GM19023 (cell line): Measurements from ENCODE around the gene RUNX1.

Source experiments
- ATAC-seq: cut with Tn5 transposase; IDR thresholded peaks from one replicate; pipeline ENCODE4 v1.9.1; 2021; ENCODE audit warnings: mild to moderate bottlenecking, moderate library complexity; ENCODE audit not compliant: unreplicated experiment

Gene RUNX1

GRCh38 chr21:34930971-34931370, 118.1 kb downstream of the RUNX1 start:
- ATAC-seq = no peak

- no peak for ATAC-seq
Measured at GRCh38 chr21:34928637-34929036, 120.5 kb downstream of the RUNX1 start.

GRCh38 chr21:34927992-34928391, 121.1 kb downstream of the RUNX1 start:
- no peak for ATAC-seq

GRCh38 chr21:34926803-34927467, 122.2 kb downstream of the RUNX1 start:
- ATAC-seq = no peak

- ATAC-seq = no peak
Measured at GRCh38 chr21:34925597-34925996, 123.5 kb downstream of the RUNX1 start.

GRCh38 chr21:34924771-34925419, 124.2 kb downstream of the RUNX1 start:
- no peak for ATAC-seq

GRCh38 chr21:34924194-34924593, 124.9 kb downstream of the RUNX1 start:
- no peak for ATAC-seq

GRCh38 chr21:34923626-34924025, 125.5 kb downstream of the RUNX1 start:
- no peak for ATAC-seq

GRCh38 chr21:34923202-34923601, 125.9 kb downstream of the RUNX1 start:
- no peak for ATAC-seq

- ATAC-seq = no peak
Measured at GRCh38 chr21:34922479-34922878, 126.6 kb downstream of the RUNX1 start.

- no peak for ATAC-seq
Measured at GRCh38 chr21:34921151-34921550, 128.0 kb downstream of the RUNX1 start.

- no peak for ATAC-seq
Measured at GRCh38 chr21:34919406-34919805, 129.7 kb downstream of the RUNX1 start.

GRCh38 chr21:34916446-34916845, 132.7 kb downstream of the RUNX1 start:
- ATAC-seq = no peak

- no peak for ATAC-seq
Measured at GRCh38 chr21:34915364-34915841, 133.7 kb downstream of the RUNX1 start.

- no peak for ATAC-seq
Measured at GRCh38 chr21:34914239-34914638, 134.9 kb downstream of the RUNX1 start.

- ATAC-seq = no peak
Measured at GRCh38 chr21:34913811-34914210, 135.3 kb downstream of the RUNX1 start.

GRCh38 chr21:34912022-34912945, 136.8 kb downstream of the RUNX1 start:
- no peak for ATAC-seq

GRCh38 chr21:34911360-34911759, 137.7 kb downstream of the RUNX1 start:
- no peak for ATAC-seq

GRCh38 chr21:34910396-34910795, 138.7 kb downstream of the RUNX1 start:
- no peak for ATAC-seq

GRCh38 chr21:34909492-34910292, 139.4 kb downstream of the RUNX1 start:
- no peak for ATAC-seq
